GM18907 (cell line): ENCODE measurements around the gene ELOVL5.
"Not testable (repeated sequence)": the region's sequence is repeated elsewhere in the genome, so short reads cannot be mapped to it uniquely, and the experiment has no call there.

Experiments used
- ATAC-seq: cut with Tn5 transposase; IDR thresholded peaks from one replicate; pipeline ENCODE4 v1.9.1; 2021; ENCODE audit warnings: mild to moderate bottlenecking, moderate library complexity; ENCODE audit not compliant: unreplicated experiment

ELOVL5 gene

GRCh38 chr6:53330137-53330536, 18.6 kb downstream of the ELOVL5 start:
- ATAC-seq, result no peak

GRCh38 chr6:53328375-53328774, 20.4 kb downstream of the ELOVL5 start:
- ATAC-seq, result no peak

- no peak for ATAC-seq
These were observed 21.7 kb downstream of the ELOVL5 start for GRCh38 chr6:53327017-53327395.

- ATAC-seq, result no peak
These were observed 22.3 kb downstream of the ELOVL5 start for GRCh38 chr6:53326372-53327016.

GRCh38 chr6:53325785-53326184, 23.0 kb downstream of the ELOVL5 start:
- ATAC-seq, result no peak

GRCh38 chr6:53322188-53323029, 26.3 kb downstream of the ELOVL5 start:
- ATAC-seq, result no peak

- ATAC-seq, result no peak
These were observed 27.0 kb downstream of the ELOVL5 start for GRCh38 chr6:53321701-53322100.

- ATAC-seq, result no peak
These were observed 27.8 kb downstream of the ELOVL5 start for GRCh38 chr6:53320964-53321363.

GRCh38 chr6:53318429-53318828, 30.3 kb downstream of the ELOVL5 start:
- ATAC-seq, result no peak

- ATAC-seq, result no peak
These were observed 30.9 kb downstream of the ELOVL5 start for GRCh38 chr6:53317861-53318260.

- ATAC-seq, result not testable (repeated sequence)
These were observed 31.5 kb downstream of the ELOVL5 start for GRCh38 chr6:53317299-53317698.

GRCh38 chr6:53316142-53316541, 32.6 kb downstream of the ELOVL5 start:
- no peak for ATAC-seq

- no peak for ATAC-seq
These were observed 33.5 kb downstream of the ELOVL5 start for GRCh38 chr6:53315086-53315724.

GRCh38 chr6:53313784-53314400, 34.9 kb downstream of the ELOVL5 start:
- ATAC-seq, result no peak

GRCh38 chr6:53312355-53312754, 36.4 kb downstream of the ELOVL5 start:
- ATAC-seq, result peak; percentile 42

GRCh38 chr6:53311586-53311935, 37.2 kb downstream of the ELOVL5 start:
- ATAC-seq, result no peak

GRCh38 chr6:53310771-53311585, 37.8 kb downstream of the ELOVL5 start:
- no peak for ATAC-seq

GRCh38 chr6:53309901-53310300, 38.8 kb downstream of the ELOVL5 start:
- peak; percentile 11 for ATAC-seq

GRCh38 chr6:53309059-53309900, 39.5 kb downstream of the ELOVL5 start:
- ATAC-seq, result peak; percentile 80
